Astrocyte (in vitro differentiated cells and primary cell): ENCODE measurements around the gene CBX2. TPM values are rescaled to one million over a fixed set of nuclear protein-coding genes. Genes with fewer than 3 reads are reported as not detected.
A peak's percentile ranks its signal among the peaks of the same experiment; 100 is the strongest.

Experiments used
- DNase-seq: peaks from one replicate; pipeline ENCODE4 v3.0.0-alpha.2; 2010; ENCODE audit warnings: low read depth
- FAIRE-seq: peaks from 2 replicates; lab custom pipeline; 2011; peaks lifted over from hg19 to GRCh38; lab: Jason Lieb, UNC
- H2AFZ ChIP-seq: 2 replicates; pipeline ENCODE4 v1.6.0; 2012; ENCODE audit warnings: low read depth, low read length, inconsistent platforms
- H3K27ac ChIP-seq: 2 replicates; pipeline ENCODE4 v1.5.1; 2011; ENCODE audit warnings: low read depth, low read length, inconsistent platforms
- H3K27me3 ChIP-seq: 2 replicates; pipeline ENCODE4 v1.6.0; 2011; ENCODE audit warnings: low read length, inconsistent platforms; ENCODE audit not compliant: insufficient read depth
- H3K36me3 ChIP-seq: 2 replicates; pipeline ENCODE4 v1.5.1; 2011; ENCODE audit warnings: low read length, inconsistent platforms; ENCODE audit not compliant: insufficient read depth
- H3K4me1 ChIP-seq: 2 replicates; pipeline ENCODE4 v1.5.1; 2011; ENCODE audit warnings: low read length, inconsistent platforms; ENCODE audit not compliant: insufficient read depth
- H3K4me2 ChIP-seq: 2 replicates; pipeline ENCODE4 v1.6.0; 2012; ENCODE audit warnings: low read length, inconsistent platforms
- H3K4me3 ChIP-seq: 2 replicates; pipeline ENCODE4 v1.5.1; 2011; ENCODE audit warnings: low read depth, mild to moderate bottlenecking, low read length, inconsistent platforms; ENCODE audit not compliant: insufficient read depth
- H3K79me2 ChIP-seq: 2 replicates; pipeline ENCODE4 v1.6.0; 2012; ENCODE audit warnings: mild to moderate bottlenecking, low read length, inconsistent platforms; ENCODE audit not compliant: insufficient read depth
- H3K9ac ChIP-seq: 2 replicates; pipeline ENCODE4 v1.6.0; 2012; ENCODE audit warnings: mild to moderate bottlenecking, low read length, inconsistent platforms
- H3K9me3 ChIP-seq: 2 replicates; pipeline ENCODE4 v1.5.1; 2012; ENCODE audit warnings: low read depth, mild to moderate bottlenecking, low read length, inconsistent platforms; ENCODE audit not compliant: insufficient read depth
- H4K20me1 ChIP-seq: 2 replicates; pipeline ENCODE4 v1.6.0; 2012; ENCODE audit warnings: low read length, inconsistent platforms; ENCODE audit not compliant: insufficient read depth
- H3K27ac Mint-ChIP-seq: one replicate; pipeline ENCODE4 v1.8.0; 2021; ENCODE audit warnings: mild to moderate bottlenecking, mixed read lengths; ENCODE audit not compliant: unreplicated experiment
- H3K27me3 Mint-ChIP-seq: one replicate; pipeline ENCODE4 v1.8.0; 2021; ENCODE audit warnings: low read depth, mixed read lengths; ENCODE audit not compliant: unreplicated experiment
- H3K36me3 Mint-ChIP-seq: one replicate; pipeline ENCODE4 v1.8.0; 2021; ENCODE audit warnings: low read depth, mixed read lengths; ENCODE audit not compliant: unreplicated experiment
- H3K4me1 Mint-ChIP-seq: one replicate; pipeline ENCODE4 v1.8.0; 2021; ENCODE audit warnings: low read depth, mixed read lengths; ENCODE audit not compliant: unreplicated experiment
- H3K4me3 Mint-ChIP-seq: one replicate; pipeline ENCODE4 v1.8.0; 2021; ENCODE audit warnings: mild to moderate bottlenecking, moderate library complexity, mixed read lengths; ENCODE audit not compliant: unreplicated experiment
- H3K9me3 Mint-ChIP-seq: one replicate; pipeline ENCODE4 v1.8.0; 2021; ENCODE audit warnings: mild to moderate bottlenecking, mixed read lengths; ENCODE audit not compliant: unreplicated experiment
- EZH2 ChIP-seq: IDR thresholded peaks from 2 replicates; pipeline ENCODE4 v1.6.1; 2012; ENCODE audit warnings: mild to moderate bottlenecking, low read length, inconsistent platforms; ENCODE audit not compliant: insufficient read depth
- total RNA-seq: library from RNA; stranded (reverse); gene quantifications from 2 replicates; pipeline ENCODE4 v1.2.1, GENCODE V29; 2021
- TF ChIP-seq, protein P1 (sequence below): IDR thresholded peaks from 2 replicates; pipeline ENCODE4 v1.5.1; 2011; ENCODE audit warnings: low read depth, mild to moderate bottlenecking, inconsistent platforms, low read length, moderate library complexity; ENCODE audit not compliant: insufficient read depth

Gene CBX2
- total RNA-seq, 1 donor from 2014 or later: 6.7 TPM

- H2AFZ ChIP-seq: no peak overlapping the region
- FAIRE-seq: no peak
- peaks cover 39% of the 10 kb centered on the region for H3K27me3 ChIP-seq
- H3K36me3 Mint-ChIP-seq: no peaks in the 10 kb centered on the region
- TF ChIP-seq EZH2: no peak
- TF ChIP-seq, protein P1, sequence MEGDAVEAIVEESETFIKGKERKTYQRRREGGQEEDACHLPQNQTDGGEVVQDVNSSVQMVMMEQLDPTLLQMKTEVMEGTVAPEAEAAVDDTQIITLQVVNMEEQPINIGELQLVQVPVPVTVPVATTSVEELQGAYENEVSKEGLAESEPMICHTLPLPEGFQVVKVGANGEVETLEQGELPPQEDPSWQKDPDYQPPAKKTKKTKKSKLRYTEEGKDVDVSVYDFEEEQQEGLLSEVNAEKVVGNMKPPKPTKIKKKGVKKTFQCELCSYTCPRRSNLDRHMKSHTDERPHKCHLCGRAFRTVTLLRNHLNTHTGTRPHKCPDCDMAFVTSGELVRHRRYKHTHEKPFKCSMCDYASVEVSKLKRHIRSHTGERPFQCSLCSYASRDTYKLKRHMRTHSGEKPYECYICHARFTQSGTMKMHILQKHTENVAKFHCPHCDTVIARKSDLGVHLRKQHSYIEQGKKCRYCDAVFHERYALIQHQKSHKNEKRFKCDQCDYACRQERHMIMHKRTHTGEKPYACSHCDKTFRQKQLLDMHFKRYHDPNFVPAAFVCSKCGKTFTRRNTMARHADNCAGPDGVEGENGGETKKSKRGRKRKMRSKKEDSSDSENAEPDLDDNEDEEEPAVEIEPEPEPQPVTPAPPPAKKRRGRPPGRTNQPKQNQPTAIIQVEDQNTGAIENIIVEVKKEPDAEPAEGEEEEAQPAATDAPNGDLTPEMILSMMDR: no peak
- H4K20me1 ChIP-seq: peaks cover 8% of the 10 kb centered on the region
- H3K4me1 ChIP-seq: peaks cover 12% of the 10 kb centered on the region
- no peaks in the 10 kb centered on the region for H3K9me3 Mint-ChIP-seq
- no peaks in the 10 kb centered on the region for H3K79me2 ChIP-seq
- H3K4me3 Mint-ChIP-seq: no peak overlapping the region
- no peak overlapping the region for H3K4me3 ChIP-seq
- H3K9me3 ChIP-seq: no peaks in the 10 kb centered on the region
- no peak overlapping the region for H3K9ac ChIP-seq
- H3K27me3 Mint-ChIP-seq: peaks cover 54% of the 10 kb centered on the region
- H3K27ac ChIP-seq: no peak overlapping the region
- H3K27ac Mint-ChIP-seq: no peak overlapping the region
- H3K4me1 Mint-ChIP-seq: peaks cover 4% of the 10 kb centered on the region
- no peaks in the 10 kb centered on the region for H3K36me3 ChIP-seq
- H3K4me2 ChIP-seq: no peak overlapping the region
- DNase-seq: no peak
Observed at GRCh38 chr17:79774561-79774975, 3.4 kb upstream of the CBX2 start.

DNA sequence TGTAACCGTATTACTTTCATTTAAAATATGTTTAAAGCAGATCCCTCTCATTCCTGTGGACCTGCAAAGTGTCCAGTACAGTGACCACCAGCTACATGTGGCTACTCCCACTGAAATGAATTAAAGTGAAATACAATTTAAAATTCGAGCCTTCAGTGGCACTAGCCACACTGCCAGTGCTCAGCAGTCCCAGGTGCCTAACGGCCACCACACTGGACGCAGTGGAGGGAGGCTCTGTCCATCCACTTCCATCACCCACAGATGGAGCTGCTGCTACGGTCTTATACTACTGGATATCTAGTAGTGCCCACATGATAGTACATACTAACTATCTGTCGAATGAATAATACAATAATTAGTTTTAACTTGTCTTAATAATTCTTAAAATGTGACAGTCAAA lies 2.3 kb upstream of the CBX2 start:
- TF ChIP-seq, protein P1: no peak
- TF ChIP-seq EZH2: no peak
- H3K4me3 Mint-ChIP-seq: no peak overlapping the region

DNA sequence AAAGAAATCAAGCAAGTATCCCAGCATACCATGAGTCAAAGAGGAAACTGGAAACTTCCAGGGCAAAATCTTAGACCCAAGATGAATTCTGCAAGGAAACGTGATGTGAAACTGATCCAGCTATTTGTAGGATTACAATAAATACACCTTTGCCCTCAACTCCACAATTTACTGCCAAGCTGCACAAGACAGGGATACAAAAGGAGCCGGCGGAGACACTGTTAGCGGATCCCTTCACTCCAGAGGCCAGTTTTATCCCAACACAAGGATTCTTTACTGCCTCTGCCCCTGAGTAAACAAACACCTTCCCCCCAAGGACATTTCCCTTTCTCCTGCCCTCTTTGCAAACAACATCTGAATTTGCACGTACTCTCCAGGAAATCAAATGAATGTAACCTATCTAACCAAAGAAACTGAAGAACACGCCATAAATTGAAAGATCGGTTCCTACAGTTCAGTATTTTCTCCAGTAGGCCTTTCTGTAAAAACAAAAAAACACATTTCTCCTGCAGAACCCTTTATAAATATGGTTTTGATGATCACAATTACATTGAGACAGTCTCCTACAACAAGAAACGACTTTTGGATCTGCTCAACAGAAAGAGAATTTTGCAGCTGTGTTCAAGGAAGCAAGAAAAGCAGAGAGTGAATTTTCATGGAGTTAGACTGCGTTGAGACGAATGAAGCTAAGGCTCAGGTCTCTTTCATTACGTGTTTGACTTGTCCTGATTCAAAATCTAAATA lies 1.4 kb upstream of the CBX2 start:
- H3K27ac ChIP-seq: no peak overlapping the region
- no peak for TF ChIP-seq EZH2
- TF ChIP-seq, protein P1: no peak
- H3K27me3 Mint-ChIP-seq: peaks cover 65% of the 10 kb centered on the region
- DNase-seq (no peak), FAIRE-seq (no peak)
- H3K4me2 ChIP-seq: peak overlapping the region; percentile 83
- no peaks in the 10 kb centered on the region for H3K9me3 Mint-ChIP-seq
- H3K4me1 Mint-ChIP-seq: peaks cover 4% of the 10 kb centered on the region
- peak overlapping the region; percentile 81 for H3K4me3 Mint-ChIP-seq
- peaks cover 39% of the 10 kb centered on the region for H3K27me3 ChIP-seq
- no peak overlapping the region for H3K4me3 ChIP-seq
- no peaks in the 10 kb centered on the region for H3K79me2 ChIP-seq
- H3K36me3 Mint-ChIP-seq: peaks cover 12% of the 10 kb centered on the region
- H3K9me3 ChIP-seq: no peaks in the 10 kb centered on the region
- H2AFZ ChIP-seq: no peak overlapping the region
- peaks cover 12% of the 10 kb centered on the region for H3K4me1 ChIP-seq
- H4K20me1 ChIP-seq: peaks cover 13% of the 10 kb centered on the region
- H3K36me3 ChIP-seq: no peaks in the 10 kb centered on the region
- H3K27ac Mint-ChIP-seq: no peak overlapping the region
- H3K9ac ChIP-seq: no peak overlapping the region

More for the DNA sequence above, 2.3 kb upstream of the CBX2 start:
- H4K20me1 ChIP-seq: peaks cover 13% of the 10 kb centered on the region
- Mint-ChIP-seq H3K9me3 (no peaks in the 10 kb centered on the region), H3K36me3 (peaks cover 9% of the 10 kb centered on the region), H3K27me3 (peaks cover 56% of the 10 kb centered on the region), H3K27ac (no peak overlapping the region), H3K4me1 (peaks cover 4% of the 10 kb centered on the region)
- no peak overlapping the region for H3K9ac ChIP-seq
- no peak overlapping the region for H2AFZ ChIP-seq
- no peak overlapping the region for H3K27ac ChIP-seq
- peaks cover 12% of the 10 kb centered on the region for H3K4me1 ChIP-seq
- H3K79me2 ChIP-seq: no peaks in the 10 kb centered on the region
- H3K4me2 ChIP-seq: no peak overlapping the region
- FAIRE-seq (no peak), DNase-seq (no peak)
- no peaks in the 10 kb centered on the region for H3K36me3 ChIP-seq
- H3K9me3 ChIP-seq: no peaks in the 10 kb centered on the region
- no peak overlapping the region for H3K4me3 ChIP-seq
- H3K27me3 ChIP-seq: peaks cover 39% of the 10 kb centered on the region
